ELF-1 (cell line): ENCODE results near the gene NUPR1.
"Not testable (repeated sequence)": the region's sequence is repeated elsewhere in the genome, so short reads cannot be mapped to it uniquely, and the experiment has no call there.

ENCODE experiments used
- DNase-seq: peaks from one replicate; pipeline ENCODE4 v3.0.0-alpha.2; 2016; ENCODE audit warnings: low read depth, low spot score

Gene NUPR1

DNA sequence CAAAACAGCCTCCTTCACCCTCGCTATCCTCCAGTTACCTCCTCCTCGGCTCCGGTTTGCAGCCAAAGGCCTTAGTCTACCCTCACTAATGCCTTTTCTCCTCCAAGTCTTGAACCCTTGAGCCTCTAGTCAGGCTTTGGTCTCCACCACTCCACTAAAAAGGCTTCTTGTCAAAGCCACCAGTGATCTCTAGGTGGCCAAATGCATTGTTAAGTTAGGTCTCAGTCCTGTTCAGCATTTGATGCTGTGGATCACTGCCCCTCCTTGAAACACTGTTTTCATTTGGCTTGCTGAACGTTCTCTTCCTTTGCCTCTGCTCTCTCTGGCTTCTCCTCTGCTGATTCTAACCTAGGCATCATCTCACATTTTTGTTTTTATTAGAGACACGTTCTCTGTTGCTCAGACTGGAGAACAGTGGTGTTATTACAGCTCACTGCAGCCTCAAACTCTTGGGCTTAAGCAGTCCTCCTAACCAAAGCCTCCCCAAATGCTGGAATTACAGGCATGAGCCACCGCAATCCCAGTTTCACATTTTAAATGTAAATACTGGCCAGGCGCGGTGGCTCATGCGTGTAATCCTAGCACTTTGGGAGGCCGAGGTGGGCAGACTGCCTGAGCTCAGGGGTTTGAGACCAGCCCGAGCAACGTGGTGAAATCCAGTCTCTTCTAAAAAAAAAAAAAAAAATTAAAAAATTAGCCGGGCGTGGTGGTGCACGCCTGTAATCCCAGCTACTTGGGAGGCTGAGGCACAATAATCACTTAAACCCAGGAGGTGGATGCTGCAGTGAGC lies 16.1 kb upstream of the NUPR1 start:
- DNase-seq, result no peak

DNA sequence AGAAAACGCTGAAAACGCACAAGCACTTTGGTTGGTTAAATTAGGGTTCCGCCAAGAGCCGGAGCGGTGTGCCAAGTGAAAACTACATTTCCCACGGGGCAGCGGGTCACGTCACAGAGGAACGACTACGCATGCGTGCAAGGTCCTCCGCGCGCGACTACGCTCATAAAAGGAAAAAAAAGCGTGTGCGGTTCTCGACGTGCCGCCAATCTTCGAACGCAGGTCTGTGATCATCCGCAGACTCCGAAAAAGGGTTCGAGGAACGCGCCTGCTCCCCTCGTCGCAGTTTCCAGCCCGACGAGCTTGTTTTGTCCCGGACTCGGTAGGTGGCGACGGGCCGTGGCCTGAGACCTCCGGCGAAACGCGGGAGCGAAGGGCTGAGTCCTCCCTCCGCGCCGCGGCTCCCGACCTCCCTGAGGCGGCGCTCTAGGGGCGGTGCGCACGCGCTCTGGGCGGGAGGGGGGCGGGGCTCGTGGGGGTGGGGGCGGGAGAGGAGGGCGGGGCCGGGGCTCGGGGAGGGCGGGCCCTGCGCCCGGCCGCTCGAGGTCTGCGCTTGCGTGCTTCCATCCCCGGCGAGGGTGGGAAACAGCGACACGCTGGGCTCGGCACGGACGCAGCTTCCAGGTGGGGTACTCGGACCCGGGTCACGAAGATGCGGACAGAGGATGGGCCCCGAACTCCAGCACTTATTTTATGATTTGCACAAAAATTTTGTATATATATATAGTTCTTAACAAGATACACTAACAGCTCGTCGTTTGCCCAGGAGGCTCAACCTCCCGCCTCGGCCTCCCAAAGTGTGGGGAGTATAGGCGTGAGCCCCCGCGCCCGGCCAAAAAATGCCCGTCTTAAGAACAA lies 15.2 kb upstream of the NUPR1 start, which contains the start of gene SGF29:
TSS of gene SGF29 (plus strand) at position 145 of the 858 bp plus-strand sequence. CDS start 27,150 bp downstream, outside the sequence.
- peak; percentile 89 for DNase-seq

- DNase-seq, result no peak
These were observed 10.6 kb upstream of the NUPR1 start for GRCh38 chr16:28549301-28549899.

DNA sequence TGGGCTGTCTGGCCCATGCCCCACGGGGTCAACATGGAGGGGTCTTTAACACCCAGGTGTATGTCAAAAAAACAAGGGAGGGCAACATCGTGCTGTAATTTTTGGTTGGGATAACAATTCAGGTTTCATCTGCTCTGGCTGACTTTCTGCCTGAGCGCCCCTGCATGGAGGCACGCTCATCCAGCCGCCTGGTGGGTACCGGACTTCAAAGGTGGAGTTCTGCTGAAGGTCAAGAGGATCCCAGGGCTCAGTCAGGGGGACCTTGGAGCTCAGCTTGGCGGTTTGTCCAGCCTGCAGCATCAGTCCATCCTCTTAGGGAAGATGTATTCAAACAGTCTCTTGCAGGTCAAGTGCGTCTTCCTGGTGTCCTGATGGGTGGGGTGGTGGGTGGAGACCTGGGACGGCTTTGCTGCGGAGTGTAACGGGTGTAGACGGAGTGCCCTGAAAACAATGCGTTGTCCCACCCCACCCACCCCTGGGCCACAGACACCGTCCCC lies 9.6 kb upstream of the NUPR1 start:
- DNase-seq, result no peak

GRCh38 chr16:28546626-28547025 lies 7.9 kb upstream of the NUPR1 start:
- DNase-seq, result no peak

GRCh38 chr16:28545964-28546363 lies 7.2 kb upstream of the NUPR1 start:
- not testable (repeated sequence) for DNase-seq

DNA sequence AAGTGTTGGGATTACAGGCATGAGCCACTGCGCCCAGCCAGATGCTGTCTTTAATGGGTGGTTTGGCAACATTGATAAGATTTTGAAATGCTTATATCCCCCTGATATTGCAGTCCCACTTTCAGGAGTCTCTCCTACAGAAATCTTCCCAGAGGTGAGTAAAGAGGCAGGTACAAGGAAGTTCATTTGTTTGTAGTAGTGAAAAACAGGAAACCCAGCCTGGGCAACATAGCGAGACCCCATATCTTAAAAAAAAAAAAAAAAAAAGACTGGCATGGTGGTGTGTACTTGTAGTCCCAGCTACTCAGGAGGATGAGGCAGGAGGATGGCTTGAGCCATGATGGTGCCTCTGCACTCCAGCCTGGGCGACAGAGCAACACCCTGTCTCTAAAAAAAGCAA lies 6.2 kb upstream of the NUPR1 start:
- DNase-seq, result no peak

DNA sequence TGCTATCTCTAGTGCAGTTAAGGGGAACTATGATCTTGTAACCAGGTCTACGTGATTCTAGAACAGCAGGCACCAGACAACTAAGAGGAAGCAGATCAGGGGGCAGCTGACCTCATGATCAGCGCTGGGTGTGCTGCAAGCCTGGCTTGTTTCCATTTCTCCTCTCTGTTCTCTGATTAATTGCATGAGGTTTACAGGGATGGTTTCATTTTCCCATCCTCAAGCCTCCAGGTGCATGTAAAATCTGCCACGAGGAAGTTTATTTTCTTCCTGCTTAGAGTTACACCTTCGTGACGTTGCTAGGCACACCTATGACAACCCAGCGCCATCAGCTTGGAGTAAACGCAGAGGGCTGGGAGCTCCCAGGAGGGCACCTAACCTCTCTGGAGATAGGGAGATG lies 4.3 kb upstream of the NUPR1 start:
- no peak for DNase-seq

DNA sequence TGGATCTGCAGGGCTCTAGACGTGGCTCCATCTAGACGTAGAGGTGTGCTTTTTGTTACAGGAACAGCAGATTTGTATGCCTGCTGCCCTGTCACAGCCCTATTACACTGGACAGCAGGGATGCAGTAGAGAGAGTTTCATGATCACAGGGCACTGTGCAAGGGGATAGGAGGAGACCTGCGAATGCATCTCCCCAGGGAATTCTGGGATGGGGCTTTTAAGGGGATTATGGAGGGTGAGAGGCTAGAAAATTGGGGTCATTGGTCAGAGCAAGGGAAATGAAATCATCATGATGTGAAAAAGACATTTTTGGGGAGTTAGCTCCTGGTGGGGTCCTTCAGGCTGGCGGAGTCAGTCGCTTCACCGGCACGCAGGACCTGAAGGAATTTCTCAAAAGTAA lies 3.9 kb upstream of the NUPR1 start:
- no peak for DNase-seq

- DNase-seq, result no peak
These were observed 1.6 kb upstream of the NUPR1 start for GRCh38 chr16:28540346-28540745.

DNA sequence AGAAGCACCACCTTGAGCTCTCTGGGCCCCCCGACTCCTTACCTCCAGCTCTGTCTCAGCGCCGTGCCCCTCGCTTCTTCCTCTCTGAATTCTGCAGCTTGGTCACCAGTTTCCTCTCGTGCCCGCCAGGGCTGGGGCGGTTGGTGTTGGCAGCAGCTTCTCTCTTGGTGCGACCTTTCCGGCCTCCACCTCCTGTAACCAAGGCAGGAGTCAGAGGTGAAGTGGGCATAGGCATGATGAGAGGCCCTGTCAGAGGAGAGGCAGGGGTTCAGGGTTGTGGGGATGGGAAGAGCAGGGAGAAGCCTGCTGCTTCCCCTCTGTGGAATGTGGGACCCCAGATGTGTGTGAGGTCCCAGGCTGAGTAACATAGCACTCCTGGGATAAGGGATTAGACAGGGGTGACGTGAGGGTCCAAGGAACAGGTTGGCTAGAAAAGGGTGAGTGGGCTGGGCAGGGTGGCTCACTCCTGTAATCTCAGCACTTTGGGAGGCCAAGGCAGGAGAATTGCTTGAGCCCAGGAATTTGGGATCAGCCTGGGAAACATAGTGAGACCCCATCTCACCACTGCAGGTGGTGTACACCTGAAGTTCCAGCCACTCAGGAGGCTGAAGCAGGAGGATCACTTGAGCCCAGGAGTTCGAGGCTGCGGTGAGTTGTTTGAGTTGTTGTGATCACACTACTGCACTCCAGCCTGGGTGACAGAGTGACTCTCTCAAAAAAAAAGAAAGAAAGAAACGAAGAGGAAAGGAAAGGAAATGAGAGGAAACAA lies 626 bp downstream of the NUPR1 start:
- no peak for DNase-seq

DNA sequence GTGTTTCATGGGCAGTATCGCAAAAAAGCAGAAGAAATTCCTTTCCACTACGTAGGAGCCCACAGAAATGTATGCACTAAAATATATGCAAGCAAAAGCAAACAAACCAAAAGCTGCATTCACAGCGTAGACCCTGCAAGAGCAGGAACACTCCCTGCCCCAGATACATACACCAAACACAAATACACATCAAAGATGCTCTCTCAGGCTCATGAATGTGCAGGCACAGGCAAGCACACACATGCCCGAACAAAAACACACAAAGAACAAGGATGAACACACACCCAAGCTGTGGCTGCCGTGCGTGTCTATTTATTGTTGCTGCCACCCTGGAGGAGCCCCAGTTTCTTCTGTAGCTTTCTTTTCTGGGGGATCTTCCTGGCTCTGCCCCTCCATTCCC lies 1.7 kb downstream of the NUPR1 start:
- DNase-seq, result no peak

GRCh38 chr16:28534542-28535373 lies 4.0 kb downstream of the NUPR1 start:
- no peak for DNase-seq

- DNase-seq, result no peak
These were observed 5.7 kb downstream of the NUPR1 start for GRCh38 chr16:28532940-28533647.

GRCh38 chr16:28531777-28532744 lies 6.7 kb downstream of the NUPR1 start:
- peak; percentile 88 for DNase-seq

DNA sequence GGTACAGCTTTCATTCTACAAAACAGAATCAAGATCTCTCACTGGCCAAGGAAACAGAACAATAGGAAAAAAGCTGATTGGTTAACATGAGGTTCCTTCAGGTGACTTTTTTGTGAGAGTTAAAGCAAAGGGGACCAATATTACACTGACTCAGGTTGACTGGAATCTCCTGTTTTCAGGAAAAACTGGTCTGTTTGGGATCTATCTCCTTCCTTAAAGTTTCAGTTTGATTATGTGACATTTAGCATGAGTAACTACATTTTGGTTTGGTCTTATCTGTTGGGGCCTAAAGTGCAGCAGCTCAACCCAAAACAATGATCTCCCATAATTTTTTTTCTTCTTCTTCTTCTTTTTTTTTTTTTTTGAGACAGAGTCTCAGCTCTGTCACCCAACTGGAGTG lies 9.7 kb downstream of the NUPR1 start:
- DNase-seq, result no peak

GRCh38 chr16:28528463-28528867 lies 10.3 kb downstream of the NUPR1 start:
- no peak for DNase-seq

DNA sequence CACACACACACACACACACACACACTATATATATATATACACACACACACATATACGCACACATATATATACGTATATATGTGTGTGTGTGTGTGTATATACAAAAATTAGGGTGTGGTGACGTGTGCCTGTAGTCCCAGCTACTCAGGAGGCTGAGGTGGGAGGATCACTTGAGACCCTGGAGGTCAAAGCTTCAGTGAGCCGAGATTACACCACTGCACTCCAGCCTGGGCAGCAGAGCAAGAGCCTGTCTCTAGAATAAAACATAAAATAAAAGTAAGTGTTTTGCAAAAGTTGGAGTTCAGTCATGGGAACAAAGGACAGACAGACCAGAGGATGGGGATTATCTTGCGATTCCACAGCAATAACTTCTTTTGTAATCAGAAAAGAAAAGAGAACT lies 10.8 kb downstream of the NUPR1 start:
- DNase-seq, result no peak
